Measurements from ENCODE around the gene ROR2. TPM values are rescaled to one million over a fixed set of nuclear protein-coding genes. Genes with fewer than 3 reads are reported as not detected.

The ROR2 gene
- total RNA-seq, 1 donor from 2014 or later = not detected

DNA sequence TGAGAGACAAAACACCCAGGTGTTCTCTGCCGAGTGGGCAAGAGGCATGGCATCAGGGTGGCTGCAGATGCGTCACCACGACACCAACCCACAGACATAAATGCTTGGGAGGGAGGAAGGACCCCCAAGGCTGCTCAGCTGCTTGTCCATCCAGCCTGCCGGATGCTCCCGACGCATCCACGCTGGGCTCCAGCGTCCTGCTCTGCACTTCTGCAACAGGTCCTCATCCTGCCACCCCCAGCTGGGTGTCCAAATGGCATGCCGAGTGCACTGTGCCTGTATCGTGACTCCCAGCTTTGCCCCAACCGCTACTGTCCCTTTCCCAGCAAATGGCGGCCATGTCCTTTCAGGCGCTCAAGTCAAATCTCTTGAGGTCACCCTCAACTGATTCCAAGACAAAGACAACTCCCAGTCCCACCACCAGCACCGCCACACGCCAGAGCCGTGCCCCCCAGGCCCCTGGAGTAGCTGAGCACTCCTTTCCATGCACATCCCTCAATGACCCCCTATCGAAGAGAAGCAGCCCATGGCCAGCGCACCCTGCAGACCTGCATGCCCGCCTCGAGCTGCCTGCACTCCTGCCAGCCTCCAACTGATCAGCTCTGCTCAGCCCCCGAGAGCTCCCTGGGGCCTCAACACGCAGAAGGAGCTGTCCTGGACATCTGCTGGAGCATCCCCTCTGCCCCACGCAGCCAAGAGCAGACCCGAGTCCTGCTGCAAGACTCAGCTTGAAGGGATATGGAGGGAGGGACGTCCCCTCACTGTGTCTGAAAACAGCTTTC is 116.7 kb downstream of the ROR2 start:
- H3K4me1 Mint-ChIP-seq (ENCODE audit: low read depth) = no peaks in the 10 kb centered on the region
- no peaks in the 10 kb centered on the region for H3K36me3 Mint-ChIP-seq (ENCODE audit: low read depth)
- DNase-seq (ENCODE audit: low spot score) = no peak
- intact Hi-C loops (cut with micrococcal nuclease) = no loop called here
- H3K4me3 Mint-ChIP-seq (ENCODE audit: low read depth) = no peak overlapping the region
- H3K9me3 Mint-ChIP-seq = no peaks in the 10 kb centered on the region
- peaks cover 3% of the 10 kb centered on the region for H3K27me3 Mint-ChIP-seq (ENCODE audit: low read depth)
- H3K27ac Mint-ChIP-seq = no peak overlapping the region

- Mint-ChIP-seq H3K9me3 (no peaks in the 10 kb centered on the region), H3K36me3 (ENCODE audit: low read depth) (no peaks in the 10 kb centered on the region), H3K4me3 (ENCODE audit: low read depth) (no peak overlapping the region), H3K27ac (no peak overlapping the region), H3K4me1 (ENCODE audit: low read depth) (no peaks in the 10 kb centered on the region), H3K27me3 (ENCODE audit: low read depth) (peaks cover 3% of the 10 kb centered on the region)
- intact Hi-C loops (cut with micrococcal nuclease) = no loop called here
- DNase-seq (ENCODE audit: low spot score) = no peak
Observed at GRCh38 chr9:91832322-91832721, 117.7 kb downstream of the ROR2 start.

GRCh38 chr9:91825866-91826265 is 124.2 kb downstream of the ROR2 start:
- Mint-ChIP-seq H3K9me3 (no peaks in the 10 kb centered on the region), H3K4me1 (ENCODE audit: low read depth) (no peaks in the 10 kb centered on the region), H3K27ac (no peak overlapping the region), H3K27me3 (ENCODE audit: low read depth) (peaks cover 3% of the 10 kb centered on the region), H3K36me3 (ENCODE audit: low read depth) (no peaks in the 10 kb centered on the region), H3K4me3 (ENCODE audit: low read depth) (no peak overlapping the region)
- intact Hi-C loops (cut with micrococcal nuclease) = no loop called here
- DNase-seq (ENCODE audit: low spot score) = no peak

DNA sequence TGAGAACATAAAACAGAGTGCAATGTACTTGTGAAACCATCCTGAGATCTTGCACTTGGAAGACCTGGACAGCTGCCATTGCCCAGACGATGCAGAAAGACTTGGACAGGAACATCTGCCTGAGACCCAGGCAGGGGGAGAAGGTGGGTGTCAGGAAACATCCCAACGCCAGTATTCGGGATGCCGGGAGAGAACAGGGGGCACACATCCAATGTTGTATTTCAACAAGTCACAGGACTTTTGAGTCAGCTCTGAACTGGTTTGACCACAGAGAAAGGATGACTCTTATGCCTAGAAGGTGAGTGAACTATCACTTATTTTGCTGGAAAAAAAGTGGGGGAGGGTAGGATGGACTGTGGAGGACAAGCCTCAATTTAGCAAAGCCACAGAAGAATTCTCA is 124.6 kb downstream of the ROR2 start:
- peaks cover 3% of the 10 kb centered on the region for H3K27me3 Mint-ChIP-seq (ENCODE audit: low read depth)
- H3K36me3 Mint-ChIP-seq (ENCODE audit: low read depth) = no peaks in the 10 kb centered on the region
- no peak for DNase-seq (ENCODE audit: low spot score)
- intact Hi-C loops (cut with micrococcal nuclease) = no loop called here
- H3K4me1 Mint-ChIP-seq (ENCODE audit: low read depth) = no peaks in the 10 kb centered on the region
- no peak overlapping the region for H3K4me3 Mint-ChIP-seq (ENCODE audit: low read depth)
- H3K9me3 Mint-ChIP-seq = no peaks in the 10 kb centered on the region
- no peak overlapping the region for H3K27ac Mint-ChIP-seq

DNA sequence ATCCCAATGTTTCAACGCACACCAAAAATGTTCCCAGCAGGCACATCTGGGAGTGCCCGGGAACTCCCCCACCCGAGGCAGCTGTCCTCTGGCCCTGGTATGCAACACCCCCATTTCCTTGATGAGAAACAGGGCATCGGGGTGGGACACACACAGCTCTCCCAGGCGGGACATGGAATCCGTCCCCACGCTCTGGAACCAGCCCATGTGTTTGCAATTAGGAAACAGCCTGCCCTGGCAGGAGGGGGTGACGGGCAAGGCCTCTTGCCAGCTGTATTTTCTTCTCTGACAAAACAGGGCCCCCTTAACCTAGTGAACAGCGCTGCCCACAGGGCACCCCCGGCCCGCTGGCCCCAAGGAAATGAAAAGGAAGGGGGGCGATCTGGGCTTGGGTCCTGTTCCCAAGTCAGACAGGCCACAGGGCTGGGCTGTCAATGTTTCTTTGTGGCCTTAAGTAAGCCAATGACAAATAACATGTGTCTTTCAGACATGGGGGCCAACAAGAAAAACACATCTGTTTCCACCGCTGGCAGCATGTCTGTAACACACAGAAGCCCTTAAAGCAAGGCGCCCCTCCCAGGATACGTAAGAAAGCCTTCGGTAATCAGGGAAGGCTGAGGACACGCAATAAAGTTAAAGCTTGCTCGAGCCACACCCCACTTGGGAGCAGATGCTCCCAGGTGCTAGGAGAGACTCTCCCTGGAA is 125.3 kb downstream of the ROR2 start:
- H3K4me1 Mint-ChIP-seq (ENCODE audit: low read depth) = no peaks in the 10 kb centered on the region
- no peak overlapping the region for H3K4me3 Mint-ChIP-seq (ENCODE audit: low read depth)
- intact Hi-C loops (cut with micrococcal nuclease) = no loop called here

GRCh38 chr9:91824151-91824550 is 125.9 kb downstream of the ROR2 start:
- Mint-ChIP-seq H3K4me3 (ENCODE audit: low read depth) (no peak overlapping the region), H3K27me3 (ENCODE audit: low read depth) (peaks cover 3% of the 10 kb centered on the region), H3K4me1 (ENCODE audit: low read depth) (no peaks in the 10 kb centered on the region), H3K36me3 (ENCODE audit: low read depth) (no peaks in the 10 kb centered on the region), H3K27ac (no peak overlapping the region), H3K9me3 (no peaks in the 10 kb centered on the region)
- intact Hi-C loops (cut with micrococcal nuclease) = no loop called here
- no peak for DNase-seq (ENCODE audit: low spot score)

More for the DNA sequence above, 125.3 kb downstream of the ROR2 start:
- no peak overlapping the region for H3K27ac Mint-ChIP-seq
- H3K9me3 Mint-ChIP-seq = no peaks in the 10 kb centered on the region
- peaks cover 3% of the 10 kb centered on the region for H3K27me3 Mint-ChIP-seq (ENCODE audit: low read depth)
- no peaks in the 10 kb centered on the region for H3K36me3 Mint-ChIP-seq (ENCODE audit: low read depth)
- DNase-seq (ENCODE audit: low spot score) = no peak

- H3K27me3 Mint-ChIP-seq (ENCODE audit: low read depth) = no peaks in the 10 kb centered on the region
- H3K27ac Mint-ChIP-seq = no peak overlapping the region
- intact Hi-C loops (cut with micrococcal nuclease) = no loop called here
- no peaks in the 10 kb centered on the region for H3K36me3 Mint-ChIP-seq (ENCODE audit: low read depth)
- H3K4me1 Mint-ChIP-seq (ENCODE audit: low read depth) = no peaks in the 10 kb centered on the region
- H3K4me3 Mint-ChIP-seq (ENCODE audit: low read depth) = no peak overlapping the region
- no peak for DNase-seq (ENCODE audit: low spot score)
- H3K9me3 Mint-ChIP-seq = no peaks in the 10 kb centered on the region
Observed at GRCh38 chr9:91820949-91821880, 128.8 kb downstream of the ROR2 start.

DNA sequence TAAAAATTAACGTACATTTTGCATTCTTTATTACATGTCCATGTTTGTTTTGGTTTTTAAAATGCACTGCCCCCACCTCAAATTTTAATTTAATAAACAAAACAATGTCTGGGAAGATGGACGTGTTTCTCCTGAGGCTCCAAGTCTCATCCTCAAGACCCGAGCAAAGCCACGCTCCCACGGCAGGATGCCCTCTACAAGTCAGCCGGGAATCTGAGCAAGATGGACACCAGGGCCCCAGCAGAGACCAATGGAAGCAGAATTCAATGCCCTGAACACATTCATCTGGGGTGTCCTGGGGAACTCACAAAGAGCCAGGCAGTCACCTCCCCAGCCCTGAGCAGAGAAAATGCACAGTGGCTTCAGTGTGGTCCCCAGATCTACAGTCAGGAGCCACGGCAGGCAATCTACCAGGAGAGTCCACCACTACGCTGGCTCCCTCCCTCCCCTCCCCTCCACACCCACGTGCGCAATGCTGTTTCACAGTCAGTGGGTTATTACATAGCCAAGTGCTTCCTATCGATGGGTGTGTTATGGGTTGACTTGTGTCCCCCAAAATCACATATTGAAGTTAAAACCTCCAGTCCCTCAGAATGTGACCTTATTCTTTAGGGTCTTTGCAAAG is 129.8 kb downstream of the ROR2 start:
- no peaks in the 10 kb centered on the region for H3K27me3 Mint-ChIP-seq (ENCODE audit: low read depth)
- no peaks in the 10 kb centered on the region for H3K36me3 Mint-ChIP-seq (ENCODE audit: low read depth)
- no peak overlapping the region for H3K27ac Mint-ChIP-seq
- no peak for DNase-seq (ENCODE audit: low spot score)
- H3K4me3 Mint-ChIP-seq (ENCODE audit: low read depth) = no peak overlapping the region
- no peaks in the 10 kb centered on the region for H3K9me3 Mint-ChIP-seq
- intact Hi-C loops (cut with micrococcal nuclease) = no loop called here
- no peaks in the 10 kb centered on the region for H3K4me1 Mint-ChIP-seq (ENCODE audit: low read depth)

DNA sequence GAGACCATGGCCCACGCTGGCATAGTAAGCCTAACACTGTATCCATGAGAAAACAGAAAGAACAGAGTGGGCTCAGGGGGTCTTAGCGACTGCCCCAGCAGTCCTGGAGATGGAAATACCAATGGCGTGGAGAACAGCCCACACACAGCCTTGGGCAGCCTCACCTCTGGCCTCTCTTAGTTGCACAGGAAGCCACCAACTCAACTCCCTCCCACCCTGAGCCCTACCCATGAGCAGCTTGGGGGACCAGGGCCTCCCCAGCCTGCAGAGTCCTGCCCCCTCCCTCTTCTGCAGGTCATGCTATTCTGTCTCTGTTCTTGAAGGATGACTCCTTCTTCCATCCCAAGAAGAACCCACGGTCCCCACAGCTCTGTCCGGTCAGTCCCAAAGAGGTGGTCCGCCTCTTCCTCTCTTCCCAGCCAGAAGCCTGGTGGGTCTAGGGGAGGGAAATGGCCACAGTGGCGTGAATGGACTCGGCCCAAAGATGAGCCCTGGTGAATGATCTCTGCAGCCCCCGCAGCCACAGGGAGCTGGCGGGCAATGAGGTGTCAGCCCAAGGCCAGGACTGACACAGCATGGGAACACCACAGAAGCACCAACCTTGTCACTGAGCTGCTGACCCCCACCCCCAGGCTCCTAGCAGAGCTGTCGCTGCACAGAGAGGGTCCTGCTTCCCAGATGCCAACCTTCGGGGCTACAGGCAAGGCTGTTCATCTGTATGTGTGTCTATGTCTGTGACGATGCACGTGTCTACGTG is 131.2 kb downstream of the ROR2 start:
- Mint-ChIP-seq H3K27ac (no peak overlapping the region), H3K4me1 (ENCODE audit: low read depth) (no peaks in the 10 kb centered on the region), H3K4me3 (ENCODE audit: low read depth) (no peak overlapping the region), H3K36me3 (ENCODE audit: low read depth) (no peaks in the 10 kb centered on the region), H3K9me3 (no peaks in the 10 kb centered on the region), H3K27me3 (ENCODE audit: low read depth) (no peaks in the 10 kb centered on the region)
- no peak for DNase-seq (ENCODE audit: low spot score)
- intact Hi-C loops (cut with micrococcal nuclease) = no loop called here

- Mint-ChIP-seq H3K4me3 (ENCODE audit: low read depth) (no peak overlapping the region), H3K9me3 (no peaks in the 10 kb centered on the region), H3K36me3 (ENCODE audit: low read depth) (no peaks in the 10 kb centered on the region), H3K4me1 (ENCODE audit: low read depth) (no peaks in the 10 kb centered on the region), H3K27me3 (ENCODE audit: low read depth) (no peaks in the 10 kb centered on the region), H3K27ac (no peak overlapping the region)
- intact Hi-C loops (cut with micrococcal nuclease) = no loop called here
- no peak for DNase-seq (ENCODE audit: low spot score)
Observed at GRCh38 chr9:91818225-91818585, 131.8 kb downstream of the ROR2 start.

DNA sequence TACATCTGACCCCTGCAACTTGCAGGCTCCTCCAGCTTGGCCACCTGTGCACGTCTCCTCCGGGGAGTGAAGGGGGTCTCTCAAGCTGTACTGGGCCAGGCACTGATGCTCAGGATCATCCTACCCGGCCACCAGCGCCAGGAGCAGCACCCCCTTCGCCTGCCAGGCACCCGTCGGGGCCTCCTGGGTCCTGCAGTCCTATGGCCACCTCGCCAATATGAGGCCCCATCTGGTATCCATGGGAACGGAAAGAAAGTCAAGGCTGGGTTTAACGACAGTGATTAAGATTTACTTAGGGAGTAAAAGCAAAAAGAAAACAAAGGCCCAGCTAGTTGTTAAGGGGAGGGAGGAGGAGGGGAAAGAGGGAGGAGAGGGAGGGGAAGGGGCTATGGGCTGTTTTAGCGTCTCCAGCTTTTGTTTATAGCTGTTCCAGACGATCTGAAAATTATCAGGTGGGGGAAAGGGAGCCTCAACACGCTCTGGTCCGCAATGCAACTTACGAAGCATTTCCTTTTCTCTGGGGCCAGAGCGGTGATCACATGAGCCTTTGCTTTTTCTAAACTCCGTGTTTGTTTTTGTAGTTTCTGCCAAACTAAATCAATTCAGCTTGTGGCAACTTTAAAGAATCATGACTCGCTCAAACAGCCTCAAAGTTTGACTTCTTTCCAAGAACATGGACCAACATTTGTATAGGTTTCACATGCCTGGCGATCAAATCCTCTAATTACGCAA is 132.4 kb downstream of the ROR2 start:
- no peak for DNase-seq (ENCODE audit: low spot score)
- no peak overlapping the region for H3K27ac Mint-ChIP-seq
- no peaks in the 10 kb centered on the region for H3K4me1 Mint-ChIP-seq (ENCODE audit: low read depth)
- no peaks in the 10 kb centered on the region for H3K36me3 Mint-ChIP-seq (ENCODE audit: low read depth)
- intact Hi-C loops (cut with micrococcal nuclease) = no loop called here
- H3K9me3 Mint-ChIP-seq = no peaks in the 10 kb centered on the region
- no peak overlapping the region for H3K4me3 Mint-ChIP-seq (ENCODE audit: low read depth)
- H3K27me3 Mint-ChIP-seq (ENCODE audit: low read depth) = no peaks in the 10 kb centered on the region

All from activated T-helper 2 cell treated with anti-CD3 and anti-CD28 coated beads, Interferon-gamma antibody, Interleukin-2, Interleukin-4, amounts not matched to agents 10 μg/mL and 5 μg/mL and 100 μg/mL, durations not matched to agents 14 hours and 24 hours and 36 hours (primary cell).